Amniotic stem cell (primary cell): ENCODE data around the gene HRH3.

ENCODE experiments used
- DNase-seq: peaks from one replicate; lab custom pipeline; 2025; lab: John Stamatoyannopoulos, UW

Gene HRH3

GRCh38 chr20:62229667-62230066 is 9.6 kb upstream of the HRH3 start:
- DNase-seq, result no peak

GRCh38 chr20:62228982-62229545 is 9.0 kb upstream of the HRH3 start:
- DNase-seq, result no peak

GRCh38 chr20:62227977-62228958 is 8.2 kb upstream of the HRH3 start:
- no peak for DNase-seq

- no peak for DNase-seq
Measured at GRCh38 chr20:62227591-62227976, 7.5 kb upstream of the HRH3 start.

GRCh38 chr20:62226707-62227590 is 6.9 kb upstream of the HRH3 start:
- no peak for DNase-seq

GRCh38 chr20:62225820-62226635 is 6.0 kb upstream of the HRH3 start:
- DNase-seq, result no peak

- DNase-seq, result no peak
Measured at GRCh38 chr20:62225026-62225425, 4.9 kb upstream of the HRH3 start.

- DNase-seq, result no peak
Measured at GRCh38 chr20:62224113-62224855, 4.2 kb upstream of the HRH3 start.

GRCh38 chr20:62223571-62223970 is 3.5 kb upstream of the HRH3 start:
- DNase-seq, result no peak

GRCh38 chr20:62222972-62223371 is 2.9 kb upstream of the HRH3 start:
- DNase-seq, result no peak

- DNase-seq, result no peak
Measured at GRCh38 chr20:62222266-62222850, 2.3 kb upstream of the HRH3 start.

GRCh38 chr20:62220666-62221568 is 839 bp upstream of the HRH3 start:
- no peak for DNase-seq

GRCh38 chr20:62219101-62219991 is 732 bp downstream of the HRH3 start:
- DNase-seq, result no peak

GRCh38 chr20:62217913-62218773 is 1.9 kb downstream of the HRH3 start:
- DNase-seq, result no peak

GRCh38 chr20:62216636-62217566 is 3.2 kb downstream of the HRH3 start:
- no peak for DNase-seq

- DNase-seq, result no peak
Measured at GRCh38 chr20:62215991-62216635, 4.0 kb downstream of the HRH3 start.
